ENCODE measurements around the gene TMEM273. TPM values are rescaled to one million over a fixed set of nuclear protein-coding genes. Genes with fewer than 3 reads are reported as not detected.

The TMEM273 gene
- total and polyA plus RNA-seq, 2 of the 4 experiments (the other 2 are of a cell fraction): not detected

DNA sequence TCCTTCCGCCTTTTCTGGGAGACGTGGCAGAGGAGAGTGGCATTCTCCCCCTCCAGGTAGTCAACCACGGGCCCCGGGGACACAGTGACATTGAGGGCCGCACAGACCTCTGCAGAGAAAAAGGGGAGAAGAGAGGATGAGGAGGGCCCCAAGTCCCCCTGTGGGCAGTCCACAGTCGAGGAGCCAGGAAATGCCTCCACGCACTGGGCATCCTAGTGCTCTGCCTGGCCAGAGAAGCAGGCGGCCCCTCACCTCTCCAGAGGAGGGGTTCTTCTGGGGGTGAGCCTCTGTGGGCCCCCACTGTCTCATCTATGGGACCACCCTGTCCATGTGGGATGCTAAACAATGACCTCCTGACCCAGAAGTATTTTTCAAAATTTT lies 80.3 kb downstream of the TMEM273 start:
- H4K5ac ChIP-seq (ENCODE audit: low read depth, low read length): no peak overlapping the region
- no peak for ATAC-seq (ENCODE audit: low read depth)
- ChIA-PET CTCF (no interaction called here), POLR2A (ENCODE audit: unreplicated experiment) (no interaction called here)
- DNase-seq: no peak
- no peak overlapping the region for H4K8ac ChIP-seq (ENCODE audit: low read depth in 2 of 2, low read length in 2 of 2)
- dilution Hi-C loops (cut with HindIII; ENCODE audit: low sequenced_read_pairs, unreplicated experiment) (no loop called here), intact Hi-C loops (cut with micrococcal nuclease) (no loop called here), in situ Hi-C loops (cut with MboI; ENCODE audit: low sequenced_read_pairs) (no loop called here)
- WGBS, 2 experiments (ENCODE audit: extremely low coverage in 2 of 2, insufficient read length in 1 of 2): no CpG with 5 or more reads among the region's 8 CpGs
- no peak overlapping the region for H4K91ac ChIP-seq (ENCODE audit: insufficient read depth, low read depth, low read length)
- no peak overlapping the region for H3K56ac ChIP-seq (ENCODE audit: extremely low read depth, insufficient read depth, low read length)
- no peak overlapping the region for H3K23ac ChIP-seq (ENCODE audit: low read depth, low read length)
- no peak overlapping the region for H3K4me2 ChIP-seq (ENCODE audit: low read depth, low read length)
- H3K9me3 ChIP-seq (ENCODE audit: control insufficient read depth, insufficient read depth, low read length): no peaks in the 10 kb centered on the region
- no peak overlapping the region for H3K4me3 ChIP-seq (ENCODE audit: insufficient read depth, low read depth, low read length)
- H2BK15ac ChIP-seq (ENCODE audit: low read depth, low read length): no peak overlapping the region
- BruUV-seq (replicated peaks): no TSS peak
- no peak overlapping the region for H2BK5ac ChIP-seq (ENCODE audit: low read depth, low read length, poor library complexity, severe bottlenecking)
- peaks cover 16% of the 10 kb centered on the region; the same call in 1 of the 2 replicates for H3K4me1 ChIP-seq (ENCODE audit: control insufficient read depth, insufficient read depth, low read length)
- no peak for TF ChIP-seq FOS (IDR thresholded peaks at IDR 0.05; ENCODE audit: low read depth, low read length)
- no peak for TF ChIP-seq SMC3 (IDR thresholded peaks at IDR 0.05; ENCODE audit: low read depth, low read length)
- no peak for TF ChIP-seq MAFK (IDR thresholded peaks at IDR 0.05; ENCODE audit: low read depth, low read length)
- TF ChIP-seq, protein P1, sequence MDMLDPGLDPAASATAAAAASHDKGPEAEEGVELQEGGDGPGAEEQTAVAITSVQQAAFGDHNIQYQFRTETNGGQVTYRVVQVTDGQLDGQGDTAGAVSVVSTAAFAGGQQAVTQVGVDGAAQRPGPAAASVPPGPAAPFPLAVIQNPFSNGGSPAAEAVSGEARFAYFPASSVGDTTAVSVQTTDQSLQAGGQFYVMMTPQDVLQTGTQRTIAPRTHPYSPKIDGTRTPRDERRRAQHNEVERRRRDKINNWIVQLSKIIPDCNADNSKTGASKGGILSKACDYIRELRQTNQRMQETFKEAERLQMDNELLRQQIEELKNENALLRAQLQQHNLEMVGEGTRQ (IDR thresholded peaks at IDR 0.05; ENCODE audit: low read depth, low read length): no peak
- no peak for TF ChIP-seq CHD1 (IDR thresholded peaks at IDR 0.05; ENCODE audit: low read depth, low read length)
- TF ChIP-seq MXI1 (IDR thresholded peaks at IDR 0.05; ENCODE audit: borderline replicate concordance, low read depth, low read length): no peak
- TF ChIP-seq NFE2L2 (IDR thresholded peaks at IDR 0.05; ENCODE audit: low read depth, low read length): no peak
- no peak for TF ChIP-seq CEBPB (IDR thresholded peaks at IDR 0.05; ENCODE audit: low read depth, low read length)
- no peak for TF ChIP-seq MAZ (IDR thresholded peaks at IDR 0.05; ENCODE audit: borderline replicate concordance, low read depth, low read length)
- no peak for TF ChIP-seq CTCF (conservative IDR thresholded peaks at IDR 0.05; ENCODE audit: low read depth, low read length)
- no peak for TF ChIP-seq RAD21 (IDR thresholded peaks at IDR 0.05; ENCODE audit: low read length)
- TF ChIP-seq POLR2A (IDR thresholded peaks at IDR 0.05; ENCODE audit: low read depth, low read length): no peak
- no peak for TF ChIP-seq BHLHE40 (IDR thresholded peaks at IDR 0.05; ENCODE audit: low read depth, low read length)
- TF ChIP-seq, protein P2, sequence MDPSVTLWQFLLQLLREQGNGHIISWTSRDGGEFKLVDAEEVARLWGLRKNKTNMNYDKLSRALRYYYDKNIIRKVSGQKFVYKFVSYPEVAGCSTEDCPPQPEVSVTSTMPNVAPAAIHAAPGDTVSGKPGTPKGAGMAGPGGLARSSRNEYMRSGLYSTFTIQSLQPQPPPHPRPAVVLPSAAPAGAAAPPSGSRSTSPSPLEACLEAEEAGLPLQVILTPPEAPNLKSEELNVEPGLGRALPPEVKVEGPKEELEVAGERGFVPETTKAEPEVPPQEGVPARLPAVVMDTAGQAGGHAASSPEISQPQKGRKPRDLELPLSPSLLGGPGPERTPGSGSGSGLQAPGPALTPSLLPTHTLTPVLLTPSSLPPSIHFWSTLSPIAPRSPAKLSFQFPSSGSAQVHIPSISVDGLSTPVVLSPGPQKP (IDR thresholded peaks at IDR 0.05; ENCODE audit: borderline replicate concordance, low read depth, low read length): no peak
- H3K9ac ChIP-seq (ENCODE audit: low read depth, low read length): no peak overlapping the region
- no peak overlapping the region for H2BK120ac ChIP-seq (ENCODE audit: low read depth, low read length)
- H3K14ac ChIP-seq (replicated peaks; ENCODE audit: low read depth, low read length): no peak overlapping the region
- H3K18ac ChIP-seq (ENCODE audit: low read depth, low read length): no peak overlapping the region
- no peak overlapping the region for H2AFZ ChIP-seq (replicated peaks; ENCODE audit: low read length, poor library complexity)
- peaks cover 6% of the 10 kb centered on the region for H3K9me1 ChIP-seq (ENCODE audit: insufficient read depth, low read length)
- H2AK9ac ChIP-seq (replicated peaks; ENCODE audit: low read depth, low read length, poor library complexity): no peak overlapping the region
- H3K27ac ChIP-seq (ENCODE audit: insufficient read depth, low read length): no peak overlapping the region
- no peak overlapping the region for H2BK20ac ChIP-seq (ENCODE audit: low read depth, low read length)
- H4K20me1 ChIP-seq (ENCODE audit: insufficient read depth, low read length): peaks cover 11% of the 10 kb centered on the region
- H3K27me3 ChIP-seq (ENCODE audit: control insufficient read depth, insufficient read depth, low read length): no peaks in the 10 kb centered on the region
- H2AK5ac ChIP-seq (ENCODE audit: low read depth, low read length): no peak overlapping the region
- peaks cover 0 to 43% of the 10 kb centered on the region in 2 experiments; a peak in 3 of 4 replicates for H3K79me1 ChIP-seq (ENCODE audit: low read depth in 1 of 2, low read length in 2 of 2)
- H3K36me3 ChIP-seq (ENCODE audit: control insufficient read depth, insufficient read depth, low read length): peaks cover 13% of the 10 kb centered on the region; the same call in 1 of the 2 replicates
- H3K4ac ChIP-seq (ENCODE audit: low read depth, low read length): no peak overlapping the region
